T-helper 2 cell treated with Interferon-gamma antibody and Interleukin-4, amounts not matched to agents 100 ng/mL and 5 ng/mL, for 36 hours (primary cell): Measurements from ENCODE around the gene CLEC4E. TPM values are rescaled to one million over a fixed set of nuclear protein-coding genes. Genes with fewer than 3 reads are reported as not detected.

Experiments
- total RNA-seq: library from RNA; stranded (reverse); gene quantifications from 2 replicates; pipeline ENCODE4 v1.2.3, GENCODE V29; 2022

The CLEC4E gene
- total RNA-seq, 1 donor from 2014 or later = not detected

Other genes with a start within 250 kb of the CLEC4E start
- 0.09 TPM in 1 of 2 replicates, not detected in the other for gene CLEC6A, start 84.9 kb downstream of the CLEC4E start, total RNA-seq
- gene CLEC4D, start 27.4 kb downstream of the CLEC4E start, total RNA-seq = not detected in 2 replicates
- gene AICDA, start 72.0 kb upstream of the CLEC4E start, total RNA-seq = not detected in 2 replicates
- not detected in 2 replicates for gene MFAP5, start 121.9 kb upstream of the CLEC4E start, total RNA-seq
- gene RIMKLB, start 157.1 kb upstream of the CLEC4E start, total RNA-seq = 0.93 and 1.3 TPM in 2 replicates